HG03025 (cell line): ENCODE measurements around the gene MRPL27.

Experiments used
- ATAC-seq: cut with Tn5 transposase; IDR thresholded peaks from one replicate; pipeline ENCODE4 v1.9.1; 2021; ENCODE audit warnings: mild to moderate bottlenecking, moderate library complexity; ENCODE audit not compliant: unreplicated experiment, low FRiP score

MRPL27 gene

DNA sequence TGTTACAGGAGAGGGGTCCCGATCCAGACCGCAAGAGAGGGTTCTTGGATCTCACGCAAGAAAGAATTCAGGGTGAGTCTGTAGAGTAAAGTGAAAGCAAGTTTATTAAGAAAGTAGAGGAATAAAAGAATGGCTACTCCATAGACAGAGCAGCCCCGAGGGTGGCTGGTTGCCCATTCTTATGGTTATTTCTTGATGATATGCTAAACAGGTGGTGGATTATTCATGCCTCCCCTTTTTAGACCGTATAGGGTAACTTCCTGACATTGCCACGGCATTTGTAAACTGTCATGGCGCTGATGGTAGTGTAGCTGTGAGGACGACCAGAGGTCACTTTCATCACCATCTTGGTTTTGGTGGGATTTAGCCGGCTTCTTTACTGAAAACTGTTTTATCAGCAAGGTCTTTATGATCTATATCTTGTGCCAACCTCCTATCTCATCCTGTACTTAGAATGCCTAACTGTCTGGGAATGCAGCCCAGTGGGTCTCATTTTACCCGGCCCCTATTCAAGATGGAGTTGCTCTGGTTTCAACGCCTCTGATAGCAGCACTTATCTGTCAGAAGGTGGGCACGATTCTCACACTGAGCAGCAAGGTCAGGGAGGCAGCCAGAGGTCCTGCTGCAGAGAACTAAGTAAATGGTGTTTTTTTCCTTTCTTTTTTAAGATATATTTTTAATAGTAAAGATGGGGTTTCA, 53.5 kb downstream of the MRPL27 start:
- no peak for ATAC-seq

DNA sequence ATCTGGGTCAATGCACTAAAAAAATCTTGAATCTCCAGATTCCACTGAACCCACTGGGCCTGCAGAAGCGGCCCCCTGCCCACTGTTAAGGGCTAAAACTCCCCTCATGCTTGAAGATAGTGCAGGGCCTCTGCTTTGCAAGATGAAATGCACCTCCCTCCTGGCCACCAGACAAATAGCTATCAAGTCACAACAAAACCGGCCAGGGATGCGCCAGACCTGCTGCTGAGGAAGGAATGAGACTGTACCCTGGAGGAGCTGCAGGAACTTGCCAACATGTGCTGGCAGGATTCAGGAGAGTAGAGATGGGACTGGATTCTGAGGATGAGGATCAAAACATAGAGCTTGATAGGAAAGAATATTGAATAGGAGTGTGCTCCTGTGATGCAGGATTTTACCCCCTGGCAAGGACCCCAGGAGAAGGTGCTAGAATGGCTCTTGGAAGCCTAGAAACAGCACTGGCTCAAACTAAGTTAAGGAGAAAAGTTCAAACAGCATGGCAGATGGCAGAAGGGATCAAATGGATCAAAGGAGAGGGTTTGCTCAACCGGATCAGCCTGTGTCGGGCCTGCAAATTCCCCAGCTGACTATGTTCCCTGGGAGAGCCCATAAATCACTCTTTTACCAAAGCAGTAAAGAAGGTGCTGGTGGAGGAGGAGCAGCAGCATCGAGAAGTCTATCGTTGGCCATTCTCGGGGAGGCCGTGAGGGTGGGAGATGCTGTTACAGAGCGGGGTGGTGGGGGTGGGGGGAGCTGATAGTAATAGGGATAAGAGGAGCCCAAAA, 54.3 kb downstream of the MRPL27 start:
- ATAC-seq: no peak
